Stomach smooth muscle (tissue), 2 donors: Measurements from ENCODE around the gene CCDC142.

Experiments used
- H3K27ac ChIP-seq: one replicate; pipeline ENCODE4 v1.7.0; 2013; ENCODE audit warnings: mild to moderate bottlenecking, low read length, inconsistent platforms
- H3K27me3 ChIP-seq, 2 donors: one replicate each; pipeline ENCODE4 v1.7.0; 2013; ENCODE audit warnings: low read length in 2 of 2; ENCODE audit not compliant: insufficient read depth in 2 of 2, control insufficient read depth in 1 of 2
- H3K36me3 ChIP-seq, 2 donors: one replicate each; pipeline ENCODE4 v1.7.0; 2013; ENCODE audit warnings: low read length in 2 of 2; ENCODE audit not compliant: control insufficient read depth in 2 of 2, insufficient read depth in 2 of 2
- H3K4me1 ChIP-seq: one replicate; pipeline ENCODE4 v1.7.0; 2013; ENCODE audit warnings: low read length; ENCODE audit not compliant: control insufficient read depth, insufficient read depth
- H3K4me3 ChIP-seq, 2 donors: one replicate each; pipeline ENCODE4 v1.7.0; 2013; ENCODE audit warnings: low read length in 2 of 2
- H3K9ac ChIP-seq, 2 donors: one replicate each; pipeline ENCODE4 v1.7.0; 2013; ENCODE audit warnings: low read length in 2 of 2, mild to moderate bottlenecking in 1 of 2
- H3K9me3 ChIP-seq, 2 donors: one replicate each; pipeline ENCODE4 v1.7.0; 2013; ENCODE audit warnings: low read length in 2 of 2; ENCODE audit not compliant: control insufficient read depth in 2 of 2
- donor health status: healthy.
- donor health status: Pancreatic carcinoma.

The CCDC142 gene

DNA sequence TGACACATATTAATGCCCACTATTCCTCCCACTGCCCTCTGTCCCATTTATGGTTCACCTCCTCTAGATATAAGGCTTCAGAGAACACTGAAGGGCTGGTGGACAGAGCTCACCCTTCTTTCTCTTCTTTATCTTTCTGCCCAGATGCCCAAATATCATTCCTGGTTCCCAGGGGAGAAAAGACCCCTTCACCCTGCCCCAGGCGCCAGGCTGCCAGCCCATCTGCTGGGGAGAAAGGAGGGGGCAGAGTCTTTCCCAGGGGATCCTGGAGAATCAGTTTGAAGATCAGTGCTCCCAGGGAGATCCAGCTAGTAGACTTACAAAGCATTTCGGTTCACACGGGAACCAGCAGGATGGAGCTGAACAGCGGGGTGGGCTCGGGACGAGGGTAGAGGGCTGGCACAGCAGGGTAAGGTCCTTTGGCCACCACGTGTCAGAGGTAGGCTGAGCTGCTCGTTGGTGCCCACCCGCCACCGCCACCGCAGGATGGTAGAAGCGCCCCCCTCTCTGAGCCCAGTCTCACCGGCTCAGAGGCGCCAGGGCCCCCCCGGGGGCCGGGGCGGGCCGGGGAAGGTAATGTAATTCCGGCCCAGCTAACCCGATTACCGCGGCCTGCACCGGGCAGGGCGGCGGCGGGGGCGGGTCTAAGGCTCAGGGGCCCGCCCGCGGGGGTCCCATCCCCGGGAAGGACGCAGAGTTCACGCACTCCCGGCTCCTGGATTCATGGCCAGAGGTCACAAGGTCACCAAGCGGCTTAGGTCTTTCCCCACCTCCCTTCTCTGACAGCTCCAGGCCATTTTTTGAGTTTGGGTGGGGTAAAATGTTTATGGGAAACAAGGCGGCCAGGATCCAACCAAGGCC, 30.2 kb upstream of the CCDC142 start:
- no peak overlapping the region for H3K27ac ChIP-seq
- H3K9me3 ChIP-seq: no peaks in the 10 kb centered on the region
- H3K9ac ChIP-seq: no peak overlapping the region
- peaks cover 25% of the 10 kb centered on the region for H3K4me1 ChIP-seq
- no peak overlapping the region for H3K4me3 ChIP-seq
- H3K27me3 ChIP-seq: peaks cover 65 to 72% of the 10 kb centered on the region in 2 donors
- H3K36me3 ChIP-seq: no peaks in the 10 kb centered on the region

DNA sequence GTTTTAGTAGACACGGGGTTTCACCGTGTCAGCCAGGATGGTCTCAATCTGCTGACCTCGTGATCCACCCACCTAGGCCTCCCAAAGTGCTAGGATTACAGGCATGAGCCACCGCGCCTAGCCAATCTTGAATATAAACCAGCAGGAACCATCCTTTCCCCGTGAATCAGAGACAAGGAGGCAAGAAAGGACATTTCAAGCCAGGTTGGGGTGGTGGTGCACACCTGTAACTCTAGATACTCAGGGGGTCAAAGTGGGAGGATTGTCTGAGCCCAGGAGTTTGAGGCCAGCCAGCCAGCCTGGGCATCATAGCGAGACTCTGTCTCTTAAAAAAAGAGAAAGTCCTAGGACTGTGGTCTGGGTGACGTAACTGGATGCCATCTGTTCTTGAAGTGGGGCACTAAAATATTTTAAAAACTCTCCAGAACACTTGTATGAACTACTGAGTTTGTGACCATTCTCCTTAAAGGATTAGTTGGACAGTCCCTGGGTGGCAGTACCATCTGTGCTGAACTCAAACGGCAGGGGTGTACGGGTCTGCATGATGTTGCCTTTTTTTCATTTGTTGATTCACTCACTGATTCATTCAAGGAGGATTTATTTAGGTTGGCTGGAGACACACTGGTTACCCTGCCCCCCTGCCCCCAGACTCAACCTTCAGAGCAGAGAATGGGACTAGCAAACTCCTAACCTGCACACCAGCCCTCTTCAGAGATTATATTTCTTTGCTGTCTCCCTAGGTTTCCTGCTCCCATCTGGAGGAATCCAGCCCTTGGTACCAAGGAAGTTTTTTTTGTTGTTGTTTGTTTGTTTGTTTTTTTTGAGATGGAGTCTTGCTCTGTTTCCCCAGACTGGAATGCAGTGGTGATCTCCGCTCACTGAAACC, 28.5 kb upstream of the CCDC142 start:
- no peak overlapping the region for H3K27ac ChIP-seq
- H3K9ac ChIP-seq: no peak overlapping the region
- H3K4me1 ChIP-seq: peaks cover 36% of the 10 kb centered on the region
- peaks cover 0 to 2% of the 10 kb centered on the region in 2 donors for H3K36me3 ChIP-seq
- no peaks in the 10 kb centered on the region for H3K9me3 ChIP-seq
- H3K27me3 ChIP-seq: peaks cover 51 to 63% of the 10 kb centered on the region in 2 donors
- no peak overlapping the region for H3K4me3 ChIP-seq

DNA sequence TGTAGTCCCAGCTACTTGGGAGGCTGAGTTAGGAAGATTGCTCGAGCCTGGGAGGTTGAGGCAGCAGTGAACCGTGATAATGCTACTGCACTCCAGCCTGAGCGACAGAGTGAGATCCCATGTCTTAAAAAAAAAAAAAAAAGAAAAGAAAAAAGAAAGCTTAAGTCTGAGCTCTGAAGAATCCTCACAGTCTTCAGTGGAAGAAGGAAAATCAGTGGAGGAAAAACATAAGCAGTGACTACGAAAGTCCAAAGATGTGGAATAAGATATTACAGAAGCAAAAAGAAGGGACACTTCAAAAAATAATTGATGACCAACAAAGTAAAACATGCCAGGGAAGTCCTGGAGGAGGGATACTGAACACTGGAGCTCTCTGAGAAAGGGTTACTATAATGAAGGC, 27.5 kb upstream of the CCDC142 start:
- Histone ChIP-seq H3K4me1 (peaks cover 37% of the 10 kb centered on the region), H3K9ac (no peak overlapping the region), H3K27ac (no peak overlapping the region), H3K36me3 (peaks cover 8 to 10% of the 10 kb centered on the region in 2 donors), H3K27me3 (peaks cover 49 to 52% of the 10 kb centered on the region in 2 donors), H3K4me3 (no peak overlapping the region), H3K9me3 (no peaks in the 10 kb centered on the region)

DNA sequence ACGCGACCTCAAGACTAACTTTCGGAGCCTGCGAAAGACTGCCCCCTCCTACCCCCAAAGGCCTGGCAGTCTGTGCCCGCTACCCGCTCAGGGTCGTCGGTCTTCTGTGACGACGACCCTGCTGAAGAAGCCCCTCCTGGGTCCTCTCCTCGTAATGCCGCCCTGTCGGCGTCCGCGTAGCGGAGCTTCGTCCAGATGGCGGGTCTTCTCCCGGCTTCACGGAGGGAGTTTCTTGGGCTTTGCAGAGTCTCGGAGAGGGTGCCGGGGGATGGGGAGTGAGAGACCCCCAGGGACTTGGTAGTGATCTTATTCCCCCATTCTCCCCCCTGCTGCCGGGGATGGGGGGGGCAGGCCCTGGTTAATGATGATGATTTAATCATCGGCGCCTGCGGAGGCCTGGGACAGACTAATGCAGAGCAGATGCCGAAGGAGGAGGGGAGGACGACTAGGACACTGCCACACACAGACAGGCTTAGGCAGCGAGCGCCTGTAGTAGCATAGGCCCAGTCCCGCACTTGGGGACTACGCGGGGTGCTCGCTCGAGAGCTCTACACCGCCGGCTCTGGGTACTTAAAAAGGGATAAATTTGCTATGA, 25.2 kb upstream of the CCDC142 start:
- Histone ChIP-seq H3K27ac (peak overlapping the region; percentile 97), H3K9ac (peak overlapping the region; percentile 95 to 99), H3K27me3 (peaks cover 41 to 44% of the 10 kb centered on the region in 2 donors), H3K9me3 (no peaks in the 10 kb centered on the region), H3K36me3 (peaks cover 9 to 10% of the 10 kb centered on the region in 2 donors), H3K4me3 (peak overlapping the region; percentile 98), H3K4me1 (peaks cover 34% of the 10 kb centered on the region)

DNA sequence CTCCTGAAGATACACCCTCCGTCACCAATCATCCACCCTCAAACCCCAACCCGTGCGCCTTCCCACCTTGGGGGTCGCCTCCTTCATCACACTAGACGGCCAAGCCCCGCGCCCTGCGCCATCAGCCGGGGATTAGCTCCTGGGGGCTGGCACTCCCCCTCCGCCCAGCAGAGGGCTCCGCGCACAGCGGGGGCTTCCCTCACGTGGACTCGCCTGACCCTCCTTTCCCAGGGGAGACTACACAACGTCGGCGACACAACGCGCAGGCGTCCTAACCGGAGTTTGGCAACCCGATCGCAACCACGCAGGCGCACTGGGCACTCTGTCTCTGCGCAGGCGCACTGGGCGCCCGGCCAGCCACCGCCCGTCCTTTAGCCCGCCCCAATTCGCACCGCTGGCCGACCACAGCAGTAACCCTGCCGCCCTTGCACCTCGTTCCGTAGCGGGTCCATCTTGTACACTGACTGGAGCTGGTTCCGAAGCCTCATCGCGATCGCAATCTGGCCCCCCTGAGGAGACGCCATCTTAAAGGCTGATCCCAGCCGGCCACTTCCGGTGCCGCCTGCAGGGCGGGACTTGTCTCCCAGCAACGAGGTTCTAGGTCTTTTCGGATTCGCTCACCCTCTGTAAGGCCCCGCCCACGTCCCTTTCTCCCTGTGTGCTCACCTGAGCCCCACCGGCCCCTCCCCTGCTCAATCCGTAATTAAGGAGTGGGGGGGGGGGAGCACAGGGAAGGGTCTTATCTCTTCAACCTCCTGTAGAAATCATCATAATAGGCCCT, 24.5 kb upstream of the CCDC142 start, which contains the start of gene PCGF1:
Gene PCGF1, minus strand, starts transcription at position 551 of the 781 bp plus-strand sequence. Its CDS starts 27 bp downstream, at position 524.
- Histone ChIP-seq H3K27ac (peak within 1 kb of the TSS; percentile 97), H3K9me3 (no peaks in the 10 kb centered on the region), H3K4me1 (peaks cover 41% of the 10 kb centered on the region), H3K4me3 (peak within 1 kb of the TSS; percentile 98), H3K36me3 (peaks cover 9 to 10% of the 10 kb centered on the region in 2 donors), H3K9ac (peak within 1 kb of the TSS; percentile 95 to 99), H3K27me3 (peaks cover 38 to 45% of the 10 kb centered on the region in 2 donors)

DNA sequence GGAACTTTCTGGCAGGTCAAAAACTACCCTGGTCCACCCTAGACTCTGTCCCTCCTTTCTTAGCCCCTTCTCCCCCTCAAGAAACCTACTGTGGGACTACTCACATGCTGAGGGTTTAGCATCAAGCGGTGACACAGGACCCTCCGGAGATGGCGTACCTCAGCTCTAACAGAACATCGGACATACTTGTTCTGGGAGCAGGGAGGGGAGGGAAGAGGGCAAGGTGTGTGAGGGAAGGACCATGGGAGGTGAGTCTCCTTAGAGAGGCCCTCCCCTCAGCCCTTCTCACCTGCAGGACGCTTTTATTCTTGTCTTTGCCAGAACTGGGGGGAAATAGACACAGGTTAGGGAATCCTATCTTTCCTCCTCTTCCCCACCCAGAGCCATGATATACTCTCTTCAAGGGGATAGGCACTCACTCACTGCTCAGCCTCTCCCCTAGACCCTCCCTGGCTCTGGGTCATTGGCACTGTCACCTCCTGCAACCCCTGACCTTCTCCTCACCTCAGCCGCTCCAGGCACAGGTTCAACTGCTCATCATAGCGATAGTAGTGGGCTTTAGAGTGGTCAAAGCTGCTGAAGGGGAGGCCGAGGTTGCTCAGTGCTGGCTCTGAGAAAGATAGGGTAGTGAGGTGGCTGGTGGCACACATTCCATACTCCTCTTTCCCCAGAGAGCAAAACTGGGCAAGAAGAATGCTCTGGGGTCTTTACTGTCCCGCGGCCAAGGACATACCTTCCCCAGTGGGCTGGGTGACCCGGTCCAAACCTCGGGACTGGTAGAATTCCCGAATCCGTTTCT, 22.8 kb upstream of the CCDC142 start:
- H3K27ac ChIP-seq: no peak overlapping the region
- H3K4me3 ChIP-seq: peak overlapping the region; percentile 33 to 35
- H3K9me3 ChIP-seq: no peaks in the 10 kb centered on the region
- H3K4me1 ChIP-seq: peaks cover 45% of the 10 kb centered on the region
- peaks cover 9 to 10% of the 10 kb centered on the region in 2 donors for H3K36me3 ChIP-seq
- H3K27me3 ChIP-seq: peaks cover 41 to 49% of the 10 kb centered on the region in 2 donors
- H3K9ac ChIP-seq: no peak overlapping the region

DNA sequence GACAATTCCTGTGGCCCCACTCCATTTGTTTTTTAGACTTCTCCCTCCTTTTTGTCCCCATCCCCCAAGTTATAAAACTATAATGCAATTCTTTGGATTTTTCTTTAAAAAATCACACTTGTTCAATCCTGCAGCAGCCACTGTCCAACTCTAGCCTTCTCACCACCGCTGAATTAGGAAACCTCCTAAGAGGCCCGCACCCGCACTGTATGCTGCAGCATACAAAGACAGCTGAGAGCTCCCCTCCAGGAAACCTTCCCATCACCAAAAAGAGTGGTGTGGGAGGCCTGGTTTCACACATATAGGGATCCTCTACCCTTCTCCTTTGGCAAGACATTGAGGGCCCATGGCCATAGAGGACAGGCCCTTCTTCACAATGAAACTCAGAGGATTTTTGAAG, 21.8 kb upstream of the CCDC142 start:
- Histone ChIP-seq H3K9ac (no peak overlapping the region), H3K4me3 (no peak overlapping the region), H3K9me3 (no peaks in the 10 kb centered on the region), H3K4me1 (peaks cover 46% of the 10 kb centered on the region), H3K36me3 (peaks cover 9 to 10% of the 10 kb centered on the region in 2 donors), H3K27me3 (peaks cover 44 to 56% of the 10 kb centered on the region in 2 donors), H3K27ac (no peak overlapping the region)

DNA sequence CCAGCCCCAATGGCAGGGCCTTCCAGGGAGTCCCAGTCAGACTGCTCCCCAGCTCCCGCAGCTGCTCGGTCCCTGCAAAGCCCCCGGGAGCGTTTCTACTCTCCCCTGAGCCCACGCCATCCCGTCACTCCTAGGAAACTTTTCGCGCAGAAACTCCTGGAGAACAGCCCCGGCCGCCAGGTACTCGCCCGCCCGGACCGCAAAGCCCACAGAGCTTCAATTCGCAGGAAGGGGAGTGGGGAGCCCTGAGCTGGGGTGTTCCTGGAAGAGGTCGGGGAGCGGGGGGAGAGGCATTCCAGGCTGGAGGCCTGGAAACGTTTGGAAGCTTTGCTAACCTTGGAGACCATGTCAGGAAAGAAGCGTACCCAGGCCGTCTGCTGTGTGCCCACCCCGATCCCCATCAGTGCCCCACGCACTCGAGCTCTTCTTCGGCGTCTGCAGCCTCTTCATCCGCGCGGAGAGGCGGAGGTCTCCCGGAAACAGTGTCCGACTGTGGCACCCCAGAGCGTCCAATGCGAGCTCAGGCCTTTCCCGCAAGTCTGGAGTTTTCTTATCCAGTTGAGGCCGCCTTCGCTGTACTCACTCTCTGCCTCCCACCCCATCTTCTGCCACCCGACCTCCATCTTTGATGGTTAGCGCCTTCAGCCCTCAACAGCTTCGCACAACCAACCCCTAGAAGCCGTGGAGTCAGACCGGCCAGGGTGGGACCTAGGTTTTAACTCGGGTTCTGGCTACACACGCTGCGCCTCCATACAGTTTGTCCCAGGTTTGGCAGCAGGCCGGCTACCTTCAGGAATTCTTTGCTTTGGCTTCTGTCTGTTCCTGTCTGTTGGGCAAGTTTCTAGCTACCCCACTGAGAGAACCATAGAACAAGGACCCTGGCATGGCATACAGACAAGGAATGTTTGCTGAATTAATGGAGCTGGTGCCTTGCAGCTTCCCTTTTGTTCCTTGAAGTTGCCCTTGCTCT, 21.0 kb upstream of the CCDC142 start:
- peaks cover 51 to 61% of the 10 kb centered on the region in 2 donors for H3K27me3 ChIP-seq
- no peaks in the 10 kb centered on the region for H3K9me3 ChIP-seq
- peak overlapping the region; percentile 48 to 70 for H3K4me3 ChIP-seq
- H3K27ac ChIP-seq: no peak overlapping the region
- H3K4me1 ChIP-seq: peaks cover 54% of the 10 kb centered on the region
- H3K36me3 ChIP-seq: peaks cover 9 to 10% of the 10 kb centered on the region in 2 donors
- H3K9ac ChIP-seq: peak overlapping the region in 1 of 2 donors; percentile 29
